Activated naive CD4-positive, alpha-beta T cell treated with anti-CD3 and anti-CD28 coated beads for 36 hours (primary cell): Measurements from ENCODE around the gene UQCC2. TPM values are rescaled to one million over a fixed set of nuclear protein-coding genes. Genes with fewer than 3 reads are reported as not detected.

ENCODE experiments used
- CTCF ChIA-PET: fragments of 350-600 bp; sonication (Branson Sonifier 250); formaldehyde crosslinking; loops from one replicate; lab custom pipeline; 2021; ENCODE audit warnings: antibody characterized with exemption; lab: Charles Lee
- DNase-seq: peaks from one replicate; pipeline ENCODE4 v3.0.0-alpha.2; 2020
- H3K27ac Mint-ChIP-seq: one replicate; pipeline ENCODE4 v1.8.0; 2021; ENCODE audit warnings: mild to moderate bottlenecking, mixed read lengths
- H3K27me3 Mint-ChIP-seq: one replicate; pipeline ENCODE4 v1.8.0; 2021; ENCODE audit warnings: low read depth, mixed read lengths
- H3K36me3 Mint-ChIP-seq: one replicate; pipeline ENCODE4 v1.8.0; 2021; ENCODE audit warnings: low read depth, mixed read lengths
- H3K4me1 Mint-ChIP-seq: one replicate; pipeline ENCODE4 v1.8.0; 2021; ENCODE audit warnings: low read depth, mixed read lengths
- H3K4me3 Mint-ChIP-seq: one replicate; pipeline ENCODE4 v1.8.0; 2021; ENCODE audit warnings: mild to moderate bottlenecking, moderate library complexity, mixed read lengths
- H3K9me3 Mint-ChIP-seq: one replicate; pipeline ENCODE4 v1.8.0; 2021; ENCODE audit warnings: mixed read lengths
- intact Hi-C: fragments of 100-400 bp; cut with micrococcal nuclease; formaldehyde crosslinking; loops from one replicate; pipeline ENCODE4 v1.15.1; 2023
- total RNA-seq, 2 experiments: library from RNA; stranded (reverse); gene quantifications; one replicate each; pipeline ENCODE4 v1.2.3, GENCODE V29; 2021

Gene UQCC2
- total RNA-seq, 2 experiments from 2014 or later, result 199 to 205 TPM

DNA sequence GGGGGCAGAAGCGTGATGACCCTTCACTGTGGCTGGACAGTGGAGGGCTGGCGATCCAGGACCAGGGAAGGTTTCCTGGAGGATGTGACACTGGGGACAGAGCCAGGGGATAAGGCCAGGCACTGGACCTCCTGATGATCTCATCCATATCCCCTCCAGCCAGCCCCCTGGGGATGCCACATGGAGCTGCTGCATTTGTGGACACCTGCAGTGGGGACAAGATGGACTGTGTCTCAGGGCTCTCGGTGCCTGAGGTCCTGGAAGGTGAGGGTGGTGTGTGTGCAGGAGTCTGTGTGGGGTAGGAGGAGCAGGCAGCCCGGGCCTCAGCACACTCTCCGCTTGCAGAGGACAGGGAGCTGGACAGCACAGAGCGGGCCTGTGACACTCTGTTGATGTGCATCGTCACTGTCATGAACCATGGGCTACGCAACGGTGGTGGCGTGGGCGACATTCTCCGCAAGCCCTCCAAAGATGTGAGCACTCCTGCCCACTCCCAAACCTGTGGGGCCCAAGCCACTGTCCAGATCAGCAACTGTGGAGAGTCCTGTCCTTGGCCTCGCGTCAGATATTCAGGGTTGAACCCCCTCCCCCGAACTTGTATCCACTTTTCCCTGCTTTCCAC is 19.9 kb downstream of the UQCC2 start:
- Mint-ChIP-seq H3K4me3 (no peak overlapping the region), H3K27ac (peak overlapping the region; percentile 86), H3K4me1 (peaks cover 53% of the 10 kb centered on the region), H3K27me3 (no peaks in the 10 kb centered on the region), H3K9me3 (no peaks in the 10 kb centered on the region), H3K36me3 (peaks cover 47% of the 10 kb centered on the region)
- CTCF ChIA-PET, result no interaction called here
- DNase-seq, result no peak
- intact Hi-C loops, result loop anchor here (5.0 kb wide), 1 partner anchor 264 kb away; no protein-coding TSS in a partner anchor

DNA sequence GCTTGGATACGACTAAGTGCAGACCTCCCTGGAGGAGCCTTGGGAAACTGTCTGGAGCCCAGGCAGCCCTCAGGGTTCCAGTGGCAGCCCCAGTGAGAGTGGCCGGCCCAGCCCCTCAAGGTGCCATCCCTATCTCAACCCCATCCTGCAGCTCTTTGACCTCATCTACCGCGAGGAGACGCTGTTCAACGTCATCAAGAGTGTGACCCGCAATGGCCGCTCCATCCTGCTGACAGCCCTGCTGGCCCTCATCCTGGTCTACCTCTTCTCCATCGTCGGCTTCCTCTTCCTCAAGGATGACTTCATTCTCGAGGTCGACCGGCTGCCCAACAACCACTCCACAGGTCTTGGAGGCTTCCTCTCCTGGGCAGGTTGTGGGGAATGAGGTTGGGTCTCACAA is 20.7 kb downstream of the UQCC2 start:
- H3K27ac Mint-ChIP-seq, result no peak overlapping the region
- no peak overlapping the region for H3K4me3 Mint-ChIP-seq
- CTCF ChIA-PET, result interaction anchor here (0.7 to 1.5 kb wide), 4 partner anchors 10 to 105 kb away, joined by 3 to 7 read pairs (median 4); partner anchors contain the start of gene UQCC2
- H3K4me1 Mint-ChIP-seq, result peaks cover 45% of the 10 kb centered on the region
- peaks cover 48% of the 10 kb centered on the region for H3K36me3 Mint-ChIP-seq
- intact Hi-C loops, result loop anchor here (5.0 kb wide), 1 partner anchor 263 kb away; no protein-coding TSS in a partner anchor
- DNase-seq, result no peak
- H3K9me3 Mint-ChIP-seq, result no peaks in the 10 kb centered on the region
- H3K27me3 Mint-ChIP-seq, result no peaks in the 10 kb centered on the region

DNA sequence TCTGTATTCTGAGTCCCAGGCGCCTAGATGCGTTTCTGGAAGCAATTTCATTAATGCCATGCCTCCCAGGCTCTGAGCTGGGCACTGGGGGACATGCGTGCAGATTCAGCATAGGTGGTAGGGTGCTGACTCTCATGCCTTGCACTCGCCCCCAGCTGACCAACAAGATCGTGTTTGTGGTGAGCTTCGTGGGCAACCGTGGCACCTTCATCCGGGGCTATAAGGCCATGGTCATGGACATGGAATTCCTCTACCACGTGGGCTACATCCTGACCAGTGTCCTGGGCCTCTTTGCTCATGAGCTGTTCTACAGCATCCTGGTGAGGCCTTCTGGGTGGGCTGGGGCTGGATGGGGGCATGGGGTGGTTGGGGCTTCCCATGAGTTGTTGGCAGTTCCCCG is 21.6 kb downstream of the UQCC2 start:
- no peaks in the 10 kb centered on the region for H3K9me3 Mint-ChIP-seq

DNA sequence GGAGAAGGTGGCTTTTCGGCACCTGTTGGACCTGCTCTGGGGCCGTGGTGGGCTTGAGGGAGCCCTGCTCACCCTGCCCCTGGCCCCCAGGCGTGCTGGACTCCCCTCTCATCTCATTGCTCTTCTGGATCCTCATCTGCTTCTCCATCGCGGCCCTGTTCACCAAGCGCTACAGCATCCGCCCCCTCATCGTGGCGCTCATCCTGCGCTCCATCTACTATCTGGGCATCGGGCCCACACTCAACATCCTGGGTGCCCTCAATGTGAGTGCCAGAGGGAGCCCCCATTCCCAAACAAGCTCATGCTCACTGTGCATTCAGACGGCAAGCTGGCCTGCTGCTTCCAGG is 22.4 kb downstream of the UQCC2 start:
- peaks cover 44% of the 10 kb centered on the region for H3K36me3 Mint-ChIP-seq
- H3K4me3 Mint-ChIP-seq, result no peak overlapping the region
- DNase-seq, result no peak
- H3K4me1 Mint-ChIP-seq, result peaks cover 28% of the 10 kb centered on the region
- intact Hi-C loops, result no loop called here
- H3K27me3 Mint-ChIP-seq, result no peaks in the 10 kb centered on the region
- CTCF ChIA-PET, result interaction anchor here (1.4 kb wide), 1 partner anchor 22 kb away, joined by 4 read pairs; the partner anchor contains the start of gene UQCC2
- H3K9me3 Mint-ChIP-seq, result no peaks in the 10 kb centered on the region
- no peak overlapping the region for H3K27ac Mint-ChIP-seq

More for the DNA sequence above, 21.6 kb downstream of the UQCC2 start:
- no peaks in the 10 kb centered on the region for H3K27me3 Mint-ChIP-seq
- H3K27ac Mint-ChIP-seq, result no peak overlapping the region
- intact Hi-C loops, result loop anchor here (5.0 kb wide), 1 partner anchor 263 kb away; no protein-coding TSS in a partner anchor
- CTCF ChIA-PET, result interaction anchor here (1.4 to 1.5 kb wide), 3 partner anchors 11 to 21 kb away, joined by 3 to 7 read pairs (median 4); partner anchors contain the start of gene UQCC2
- DNase-seq, result no peak
- H3K4me3 Mint-ChIP-seq, result no peak overlapping the region
- H3K36me3 Mint-ChIP-seq, result peaks cover 46% of the 10 kb centered on the region
- peaks cover 36% of the 10 kb centered on the region for H3K4me1 Mint-ChIP-seq

DNA sequence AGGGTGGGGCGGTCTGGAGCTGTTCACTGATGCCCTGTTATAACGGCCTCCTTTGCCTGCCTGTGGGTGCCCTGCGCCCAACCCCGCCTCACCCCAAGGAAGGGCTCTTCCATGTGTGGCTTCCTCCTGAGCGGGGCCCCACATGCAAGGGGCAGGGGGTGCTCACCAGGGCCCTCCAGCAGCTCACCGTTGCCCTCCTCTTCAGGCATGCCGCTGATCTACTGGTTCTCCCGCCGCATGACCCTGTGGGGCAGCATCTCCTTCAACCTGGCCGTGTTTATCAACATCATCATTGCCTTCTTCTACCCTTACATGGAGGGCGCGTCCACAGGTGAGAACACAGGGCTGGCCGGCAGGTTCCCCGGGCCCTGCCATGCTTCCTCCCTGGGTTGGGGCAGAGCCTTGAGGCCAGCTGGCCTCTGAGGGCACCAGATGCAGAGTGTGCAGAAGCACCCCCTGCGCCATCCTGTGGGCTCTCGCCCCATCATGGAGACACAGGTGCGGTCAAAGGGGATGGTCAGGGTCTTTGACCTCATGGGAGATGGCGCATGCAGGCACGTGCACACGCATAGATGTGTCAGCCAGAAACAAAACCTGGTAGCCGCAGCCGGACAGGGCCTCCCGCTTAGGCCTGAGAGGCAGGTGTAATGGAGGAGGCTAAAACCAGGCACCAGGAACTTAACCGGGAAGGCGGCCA is 22.9 kb downstream of the UQCC2 start:
- H3K27ac Mint-ChIP-seq, result no peak overlapping the region
- peaks cover 47% of the 10 kb centered on the region for H3K36me3 Mint-ChIP-seq
- H3K27me3 Mint-ChIP-seq, result no peaks in the 10 kb centered on the region
- no peak for DNase-seq
- intact Hi-C loops, result no loop called here
- H3K9me3 Mint-ChIP-seq, result no peaks in the 10 kb centered on the region
- peaks cover 23% of the 10 kb centered on the region for H3K4me1 Mint-ChIP-seq
- CTCF ChIA-PET, result no interaction called here
- no peak overlapping the region for H3K4me3 Mint-ChIP-seq

DNA sequence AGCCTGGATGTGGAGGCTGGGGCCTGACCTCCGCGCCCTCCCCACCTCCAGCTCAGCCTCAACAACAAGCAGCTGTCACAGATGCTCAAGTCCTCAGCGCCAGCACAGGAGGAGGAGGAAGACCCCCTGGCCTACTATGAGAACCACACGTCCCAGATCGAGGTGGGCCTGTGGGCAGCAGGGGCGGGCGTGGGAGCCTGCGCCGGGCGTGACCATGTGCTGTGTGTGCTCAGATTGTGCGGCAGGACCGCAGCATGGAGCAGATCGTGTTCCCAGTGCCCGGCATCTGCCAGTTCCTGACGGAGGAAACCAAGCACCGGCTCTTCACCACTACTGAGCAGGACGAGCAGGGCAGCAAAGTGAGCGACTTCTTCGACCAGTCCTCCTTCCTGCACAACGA is 23.5 kb downstream of the UQCC2 start:
- no peaks in the 10 kb centered on the region for H3K27me3 Mint-ChIP-seq
- no peak overlapping the region for H3K27ac Mint-ChIP-seq
- H3K9me3 Mint-ChIP-seq, result no peaks in the 10 kb centered on the region
- CTCF ChIA-PET, result no interaction called here
- no peak for DNase-seq
- H3K4me3 Mint-ChIP-seq, result no peak overlapping the region
- H3K36me3 Mint-ChIP-seq, result peaks cover 47% of the 10 kb centered on the region
- intact Hi-C loops, result no loop called here
- peaks cover 21% of the 10 kb centered on the region for H3K4me1 Mint-ChIP-seq

DNA sequence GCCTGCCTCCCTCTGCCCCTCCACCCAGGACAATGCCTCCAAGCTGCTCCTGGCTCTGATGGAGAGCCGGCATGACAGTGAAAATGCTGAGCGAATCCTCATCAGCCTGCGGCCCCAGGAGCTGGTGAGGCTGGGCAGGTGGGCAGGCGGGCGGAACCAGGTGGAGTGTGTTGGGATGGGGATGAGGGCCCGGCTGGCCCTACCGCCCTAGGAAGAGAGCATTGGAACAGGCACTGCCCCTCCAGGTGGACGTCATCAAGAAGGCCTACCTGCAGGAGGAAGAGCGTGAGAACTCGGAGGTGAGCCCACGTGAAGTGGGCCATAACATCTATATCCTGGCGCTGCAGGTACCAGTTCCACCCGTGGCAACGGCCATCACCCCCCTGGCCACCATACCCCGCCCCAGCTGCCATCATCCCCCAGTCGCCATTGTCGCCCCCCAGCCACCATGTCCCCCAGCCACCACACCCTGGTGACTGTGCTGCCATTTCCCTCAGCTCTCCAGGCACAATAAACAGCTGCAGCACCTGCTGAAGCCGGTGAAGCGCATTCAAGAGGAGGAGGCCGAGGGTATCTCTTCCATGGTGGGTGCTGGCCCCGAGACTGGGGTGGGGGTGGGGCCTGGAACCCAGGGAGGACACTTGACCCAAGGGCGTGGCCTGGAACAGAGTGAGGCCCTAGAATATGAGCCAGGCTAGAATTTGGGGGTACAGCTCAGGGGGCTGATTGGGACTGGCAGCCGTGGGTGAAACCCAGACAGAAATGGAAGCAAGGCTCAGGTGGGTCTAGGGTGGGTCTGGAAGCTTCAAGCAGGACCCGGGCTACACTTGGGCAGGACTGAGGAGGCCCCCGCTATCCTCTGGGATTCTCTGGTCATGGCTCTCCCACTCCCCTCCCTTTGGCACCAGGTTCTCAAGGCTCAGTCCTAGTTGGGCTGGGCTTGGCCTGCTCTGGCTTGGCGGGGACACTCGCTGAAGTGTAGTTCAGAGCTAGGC is 24.2 kb downstream of the UQCC2 start:
- intact Hi-C loops, result no loop called here
- Mint-ChIP-seq H3K4me1 (peaks cover 19% of the 10 kb centered on the region), H3K27me3 (no peaks in the 10 kb centered on the region), H3K9me3 (no peaks in the 10 kb centered on the region), H3K27ac (no peak overlapping the region), H3K4me3 (no peak overlapping the region), H3K36me3 (peaks cover 44% of the 10 kb centered on the region)
- DNase-seq, result no peak
- CTCF ChIA-PET, result no interaction called here

DNA sequence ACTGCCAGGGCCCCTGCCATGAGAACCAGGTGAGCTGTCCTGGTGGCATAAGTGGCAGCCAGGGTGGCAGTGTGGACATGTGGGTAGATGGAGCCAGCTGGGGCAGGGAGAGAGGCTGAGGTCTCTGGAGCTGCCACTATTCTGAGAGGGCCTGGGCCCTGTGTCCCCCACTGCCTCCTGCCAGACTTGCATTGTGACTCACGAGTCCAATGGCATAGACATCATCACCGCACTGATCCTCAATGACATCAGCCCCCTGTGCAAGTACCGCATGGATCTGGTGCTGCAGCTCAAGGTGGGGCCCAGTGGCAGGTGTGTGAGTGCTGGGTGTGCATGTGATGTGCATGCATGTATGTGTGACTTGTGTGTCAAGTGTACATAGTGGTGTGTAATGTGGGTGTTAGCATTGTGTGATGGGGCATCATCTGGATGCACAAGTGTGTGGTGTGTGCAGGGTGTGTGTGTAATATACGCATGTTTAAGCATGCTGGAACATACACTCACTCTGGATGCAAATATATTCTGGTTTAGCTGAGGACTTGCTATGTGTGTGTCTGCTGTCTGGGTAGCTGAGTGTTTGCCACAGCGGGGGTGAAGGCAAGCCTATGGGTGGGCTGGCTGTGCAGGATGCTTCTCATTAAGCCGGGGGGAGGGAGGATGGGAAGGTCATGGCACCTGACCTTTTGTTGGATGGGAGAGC is 25.1 kb downstream of the UQCC2 start:
- no peak overlapping the region for H3K27ac Mint-ChIP-seq
- CTCF ChIA-PET, result no interaction called here

DNA sequence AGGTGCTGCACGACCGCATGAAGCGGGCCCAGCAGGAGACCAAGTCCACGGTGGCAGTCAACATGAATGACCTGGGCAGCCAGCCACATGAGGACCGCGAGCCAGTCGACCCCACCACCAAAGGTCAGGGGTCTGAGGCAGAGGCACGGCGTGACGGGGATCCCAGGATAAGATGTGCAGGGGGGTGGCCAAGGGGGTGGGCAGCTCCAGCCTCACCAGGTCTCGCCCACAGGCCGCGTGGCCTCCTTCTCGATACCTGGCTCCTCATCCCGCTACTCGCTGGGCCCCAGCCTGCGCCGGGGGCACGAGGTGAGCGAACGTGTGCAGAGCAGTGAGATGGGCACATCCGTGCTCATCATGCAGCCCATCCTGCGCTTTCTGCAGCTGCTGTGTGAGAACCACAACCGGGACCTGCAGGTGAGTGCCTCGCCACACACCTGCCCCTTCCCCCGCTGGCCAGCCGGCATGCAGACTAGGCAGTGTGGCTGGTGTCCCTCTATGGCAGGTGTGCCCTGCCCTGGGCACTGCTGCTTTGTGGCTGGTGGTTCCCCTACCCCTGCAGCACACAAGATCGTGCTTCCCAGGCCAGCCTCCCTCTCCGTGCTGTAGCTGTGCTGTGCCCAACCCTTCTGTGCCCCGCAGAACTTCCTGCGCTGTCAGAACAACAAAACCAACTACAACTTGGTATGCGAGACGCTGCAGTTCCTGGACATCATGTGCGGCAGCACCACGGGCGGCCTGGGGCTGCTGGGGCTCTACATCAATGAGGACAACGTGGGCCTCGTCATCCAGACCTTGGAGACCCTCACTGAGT is 25.9 kb downstream of the UQCC2 start:
- H3K9me3 Mint-ChIP-seq, result no peaks in the 10 kb centered on the region
- intact Hi-C loops, result no loop called here
- DNase-seq, result no peak
- CTCF ChIA-PET, result no interaction called here
- H3K4me3 Mint-ChIP-seq, result no peak overlapping the region
- H3K27ac Mint-ChIP-seq, result no peak overlapping the region
- peaks cover 40% of the 10 kb centered on the region for H3K36me3 Mint-ChIP-seq
- H3K27me3 Mint-ChIP-seq, result no peaks in the 10 kb centered on the region
- H3K4me1 Mint-ChIP-seq, result peaks cover 11% of the 10 kb centered on the region

More for the DNA sequence above, 25.1 kb downstream of the UQCC2 start:
- no peak for DNase-seq
- H3K4me1 Mint-ChIP-seq, result peaks cover 12% of the 10 kb centered on the region
- no peaks in the 10 kb centered on the region for H3K27me3 Mint-ChIP-seq
- no peaks in the 10 kb centered on the region for H3K9me3 Mint-ChIP-seq
- H3K4me3 Mint-ChIP-seq, result no peak overlapping the region
- intact Hi-C loops, result no loop called here
- H3K36me3 Mint-ChIP-seq, result peaks cover 43% of the 10 kb centered on the region

DNA sequence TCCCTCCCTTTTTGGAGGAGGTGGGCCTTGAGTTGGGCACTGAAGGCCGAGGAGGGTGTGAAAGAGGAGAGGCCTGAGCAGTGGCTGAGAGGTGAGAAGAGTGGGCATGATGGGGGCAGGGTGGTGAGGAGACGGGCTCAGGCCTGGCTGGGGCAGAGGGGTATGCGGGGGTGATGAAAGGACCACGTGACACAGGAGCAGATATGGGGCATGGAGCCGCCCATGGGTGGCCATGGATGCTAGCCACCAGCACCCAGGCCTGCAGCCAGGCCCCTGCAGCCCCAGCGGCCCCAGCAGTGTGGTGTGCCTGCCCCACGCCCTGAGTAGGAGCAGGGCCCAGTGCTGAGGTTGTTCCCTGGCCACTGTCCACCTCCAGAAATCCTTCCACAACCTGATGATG is 26.5 kb downstream of the UQCC2 start:
- Mint-ChIP-seq H3K4me1 (peaks cover 11% of the 10 kb centered on the region), H3K36me3 (peaks cover 40% of the 10 kb centered on the region), H3K4me3 (no peak overlapping the region), H3K27me3 (no peaks in the 10 kb centered on the region), H3K27ac (no peak overlapping the region), H3K9me3 (no peaks in the 10 kb centered on the region)
- DNase-seq, result no peak
- CTCF ChIA-PET, result interaction anchor here (2.2 kb wide), 1 partner anchor 9 kb away, joined by 10 read pairs; no protein-coding TSS in a partner anchor
- intact Hi-C loops, result no loop called here

DNA sequence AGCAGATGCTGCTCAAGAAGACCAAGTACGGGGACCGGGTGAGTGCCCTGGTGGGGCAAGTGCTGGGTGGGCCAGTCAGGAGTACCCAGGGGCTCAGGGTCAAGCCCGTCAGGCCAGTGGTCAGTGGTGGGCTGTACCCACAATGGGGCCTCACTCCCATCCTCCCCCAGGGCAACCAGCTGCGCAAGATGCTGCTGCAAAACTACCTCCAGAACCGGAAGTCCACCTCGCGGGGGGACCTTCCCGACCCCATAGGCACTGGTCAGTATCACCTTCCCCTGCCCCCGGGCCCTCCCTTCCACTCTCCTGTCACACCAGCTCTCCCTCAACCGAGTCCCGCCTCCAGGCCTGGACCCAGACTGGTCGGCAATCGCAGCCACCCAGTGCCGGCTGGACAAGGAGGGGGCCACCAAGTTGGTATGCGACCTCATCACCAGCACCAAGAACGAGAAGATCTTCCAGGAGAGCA is 27.0 kb downstream of the UQCC2 start:
- no peak overlapping the region for H3K4me3 Mint-ChIP-seq
- H3K27me3 Mint-ChIP-seq, result no peaks in the 10 kb centered on the region
- DNase-seq, result no peak
- no peaks in the 10 kb centered on the region for H3K9me3 Mint-ChIP-seq
- H3K4me1 Mint-ChIP-seq, result peaks cover 11% of the 10 kb centered on the region
- CTCF ChIA-PET, result interaction anchor here (2.2 kb wide), 1 partner anchor 9 kb away, joined by 10 read pairs; no protein-coding TSS in a partner anchor
- H3K36me3 Mint-ChIP-seq, result peaks cover 37% of the 10 kb centered on the region
- intact Hi-C loops, result no loop called here
- H3K27ac Mint-ChIP-seq, result no peak overlapping the region
